ENCODE measurements around the gene SH3BGRL2.

The SH3BGRL2 gene

DNA sequence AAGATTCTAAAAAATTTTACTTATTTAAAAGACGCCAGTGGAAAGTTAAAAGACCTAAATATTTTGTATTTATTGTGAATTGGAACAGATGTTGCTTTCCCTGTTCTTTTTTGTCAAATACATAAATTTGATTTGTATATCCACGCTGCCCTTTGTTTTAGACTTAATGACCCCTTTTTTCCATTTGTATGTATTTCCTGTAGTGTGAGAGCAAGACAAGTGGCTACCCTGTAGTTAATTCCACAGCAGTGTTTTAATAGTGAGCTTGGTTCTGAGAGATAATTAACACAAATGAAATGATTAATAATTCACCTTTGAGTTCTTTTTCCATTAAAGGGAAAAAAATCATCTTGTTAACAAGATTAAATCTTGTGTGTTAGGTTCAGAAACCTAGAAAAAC is 16.6 kb downstream of the SH3BGRL2 start:
- H3K9me2 ChIP-seq (replicated peaks; ENCODE audit: insufficient read depth, low read length) = no peaks in the 10 kb centered on the region
- H3K27me3 ChIP-seq (replicated peaks; ENCODE audit: insufficient read depth, low read length) = no peaks in the 10 kb centered on the region
- H3K9me3 ChIP-seq (replicated peaks; ENCODE audit: insufficient read depth, low read length) = no peaks in the 10 kb centered on the region
- H3K9ac ChIP-seq (ENCODE audit: low read length) = no peak overlapping the region
- no peak for TF ChIP-seq CTCF (IDR thresholded peaks at IDR 0.05; ENCODE audit: low read length)
- H3K36me3 ChIP-seq (replicated peaks; ENCODE audit: insufficient read depth, low read length) = no peaks in the 10 kb centered on the region
- no peak for DNase-seq
- no peaks in the 10 kb centered on the region for H3K4me1 ChIP-seq (ENCODE audit: low read length)
- no peak overlapping the region for H3K27ac ChIP-seq (ENCODE audit: low read length)
- no peaks in the 10 kb centered on the region for H4K20me1 ChIP-seq (ENCODE audit: insufficient read depth, low read length)
- H2AFZ ChIP-seq (ENCODE audit: low read length) = no peak overlapping the region
- no peak overlapping the region for H3K4me2 ChIP-seq (ENCODE audit: low read depth, low read length)
- H3F3A ChIP-seq (ENCODE audit: insufficient read depth, low read length) = no peaks in the 10 kb centered on the region
- H3K4me3 ChIP-seq (ENCODE audit: low read length) = no peak overlapping the region
- H3K79me2 ChIP-seq (ENCODE audit: low read length) = no peaks in the 10 kb centered on the region

DNA sequence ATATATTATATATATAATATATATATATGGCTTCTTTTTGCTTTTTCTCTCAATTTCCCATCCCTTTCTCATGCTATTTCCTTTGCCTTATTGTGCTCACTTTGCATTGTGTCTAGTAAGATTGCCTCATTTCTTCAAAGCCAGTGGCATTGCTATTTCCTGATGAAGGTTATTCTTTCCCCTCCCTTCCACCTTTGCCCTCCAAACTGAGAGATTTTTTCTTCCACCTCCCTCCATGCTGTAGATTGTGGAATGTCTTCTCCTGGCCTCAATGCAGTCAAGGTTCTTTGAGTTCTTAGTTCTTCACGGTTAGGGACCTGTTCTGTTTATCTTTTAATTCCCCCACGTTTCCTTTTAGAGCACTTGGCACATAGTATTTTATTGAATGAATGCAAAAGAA is 17.2 kb downstream of the SH3BGRL2 start:
- H3K4me1 ChIP-seq (ENCODE audit: low read length) = no peaks in the 10 kb centered on the region
- H3K27me3 ChIP-seq (replicated peaks; ENCODE audit: insufficient read depth, low read length) = no peaks in the 10 kb centered on the region
- no peaks in the 10 kb centered on the region for H3K9me2 ChIP-seq (replicated peaks; ENCODE audit: insufficient read depth, low read length)
- H3K79me2 ChIP-seq (ENCODE audit: low read length) = no peaks in the 10 kb centered on the region
- H3K36me3 ChIP-seq (replicated peaks; ENCODE audit: insufficient read depth, low read length) = no peaks in the 10 kb centered on the region
- no peaks in the 10 kb centered on the region for H3F3A ChIP-seq (ENCODE audit: insufficient read depth, low read length)
- no peak overlapping the region for H2AFZ ChIP-seq (ENCODE audit: low read length)
- TF ChIP-seq CTCF (IDR thresholded peaks at IDR 0.05; ENCODE audit: low read length) = no peak
- TF ChIP-seq EZH2 (optimal IDR thresholded peaks at IDR 0.05; ENCODE audit: low read depth, low read length) = no peak
- TF ChIP-seq EZH2phosphoT487 (IDR thresholded peaks at IDR 0.05; ENCODE audit: low read length) = no peak
- no peaks in the 10 kb centered on the region for H4K20me1 ChIP-seq (ENCODE audit: insufficient read depth, low read length)
- no peak overlapping the region for H3K27ac ChIP-seq (ENCODE audit: low read length)
- DNase-seq = no peak
- H3K9ac ChIP-seq (ENCODE audit: low read length) = no peak overlapping the region
- H3K9me3 ChIP-seq (replicated peaks; ENCODE audit: insufficient read depth, low read length) = no peaks in the 10 kb centered on the region
- H3K4me2 ChIP-seq (ENCODE audit: low read depth, low read length) = no peak overlapping the region
- H3K4me3 ChIP-seq (ENCODE audit: low read length) = no peak overlapping the region

DNA sequence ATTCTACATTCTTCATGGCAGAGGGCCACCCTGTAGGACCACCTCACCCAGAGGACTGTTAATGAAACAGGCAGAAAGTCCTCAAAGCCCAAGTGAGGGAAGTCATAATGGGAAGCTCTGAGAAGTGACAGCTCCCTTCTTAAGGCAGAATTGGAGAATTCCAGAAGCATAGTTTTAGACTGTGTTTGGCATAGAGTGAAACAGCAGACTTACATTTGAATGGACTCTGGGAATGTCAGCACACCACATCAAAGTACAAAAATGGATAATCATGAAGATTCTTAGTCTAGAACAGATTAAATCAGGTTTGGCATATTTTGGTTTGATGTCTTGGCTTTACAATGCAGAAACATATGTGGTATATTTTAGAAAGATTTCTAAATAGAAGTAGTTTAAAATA is 17.9 kb downstream of the SH3BGRL2 start:
- H3K27ac ChIP-seq (ENCODE audit: low read length) = no peak overlapping the region
- H4K20me1 ChIP-seq (ENCODE audit: insufficient read depth, low read length) = no peaks in the 10 kb centered on the region
- TF ChIP-seq EZH2phosphoT487 (IDR thresholded peaks at IDR 0.05; ENCODE audit: low read length) (no peak), CTCF (IDR thresholded peaks at IDR 0.05; ENCODE audit: low read length) (no peak), EZH2 (optimal IDR thresholded peaks at IDR 0.05; ENCODE audit: low read depth, low read length) (no peak)
- no peak overlapping the region for H2AFZ ChIP-seq (ENCODE audit: low read length)
- H3K4me1 ChIP-seq (ENCODE audit: low read length) = no peaks in the 10 kb centered on the region
- no peaks in the 10 kb centered on the region for H3K79me2 ChIP-seq (ENCODE audit: low read length)
- H3K9me2 ChIP-seq (replicated peaks; ENCODE audit: insufficient read depth, low read length) = no peaks in the 10 kb centered on the region
- H3K9ac ChIP-seq (ENCODE audit: low read length) = no peak overlapping the region
- H3K9me3 ChIP-seq (replicated peaks; ENCODE audit: insufficient read depth, low read length) = no peaks in the 10 kb centered on the region
- H3K4me2 ChIP-seq (ENCODE audit: low read depth, low read length) = no peak overlapping the region
- no peaks in the 10 kb centered on the region for H3K27me3 ChIP-seq (replicated peaks; ENCODE audit: insufficient read depth, low read length)
- H3F3A ChIP-seq (ENCODE audit: insufficient read depth, low read length) = no peaks in the 10 kb centered on the region
- no peak for DNase-seq
- no peaks in the 10 kb centered on the region for H3K36me3 ChIP-seq (replicated peaks; ENCODE audit: insufficient read depth, low read length)
- no peak overlapping the region for H3K4me3 ChIP-seq (ENCODE audit: low read length)

DNA sequence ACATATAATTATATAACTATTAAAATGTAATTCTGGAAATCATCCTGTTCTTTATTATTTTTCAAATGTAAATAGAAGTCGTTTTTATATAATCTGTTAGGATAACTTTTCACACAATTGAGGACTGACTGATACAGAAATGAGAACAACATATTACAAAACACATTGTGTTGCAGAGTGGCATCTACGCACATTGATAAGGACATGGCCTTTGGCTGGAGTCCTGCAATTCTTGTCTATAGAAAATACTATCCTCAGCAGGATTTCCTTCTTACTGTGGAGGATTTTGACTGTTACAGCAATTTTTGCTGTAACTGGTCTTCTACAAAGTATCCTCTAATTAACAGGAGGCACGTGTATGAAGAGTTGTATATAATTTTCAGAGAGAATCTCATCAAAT is 19.8 kb downstream of the SH3BGRL2 start:
- Histone ChIP-seq H3K4me2 (ENCODE audit: low read depth, low read length) (no peak overlapping the region), H3K27ac (ENCODE audit: low read length) (no peak overlapping the region), H3K9me3 (replicated peaks; ENCODE audit: insufficient read depth, low read length) (no peaks in the 10 kb centered on the region), H3K4me3 (ENCODE audit: low read length) (no peak overlapping the region), H3K9ac (ENCODE audit: low read length) (no peak overlapping the region), H4K20me1 (ENCODE audit: insufficient read depth, low read length) (no peaks in the 10 kb centered on the region), H3K79me2 (ENCODE audit: low read length) (no peaks in the 10 kb centered on the region), H2AFZ (ENCODE audit: low read length) (no peak overlapping the region), H3K4me1 (ENCODE audit: low read length) (no peaks in the 10 kb centered on the region), H3F3A (ENCODE audit: insufficient read depth, low read length) (no peaks in the 10 kb centered on the region), H3K9me2 (replicated peaks; ENCODE audit: insufficient read depth, low read length) (no peaks in the 10 kb centered on the region), H3K36me3 (replicated peaks; ENCODE audit: insufficient read depth, low read length) (no peaks in the 10 kb centered on the region), H3K27me3 (replicated peaks; ENCODE audit: insufficient read depth, low read length) (no peaks in the 10 kb centered on the region)
- no peak for TF ChIP-seq CTCF (IDR thresholded peaks at IDR 0.05; ENCODE audit: low read length)
- no peak for TF ChIP-seq EZH2 (optimal IDR thresholded peaks at IDR 0.05; ENCODE audit: low read depth, low read length)
- no peak for TF ChIP-seq EZH2phosphoT487 (IDR thresholded peaks at IDR 0.05; ENCODE audit: low read length)
- no peak for DNase-seq

Data from MM.1S (cell line).